NCI-H2227 treated with DMSO at 0.1 percent for 48 hours (cell line): Measurements from ENCODE around the gene C9.
"Not testable (repeated sequence)": the region's sequence is repeated elsewhere in the genome, so short reads cannot be mapped to it uniquely, and the experiment has no call there.

Experiments
- DNase-seq: peaks from one replicate; lab custom pipeline; 2025; lab: John Stamatoyannopoulos, UW

The C9 gene

GRCh38 chr5:39371367-39371635 is 7.0 kb upstream of the C9 start:
- no peak for DNase-seq

GRCh38 chr5:39370555-39371366 is 6.5 kb upstream of the C9 start:
- DNase-seq: no peak

GRCh38 chr5:39369123-39369815 is 5.0 kb upstream of the C9 start:
- no peak for DNase-seq

- DNase-seq: no peak
Measured at GRCh38 chr5:39368116-39368515, 3.8 kb upstream of the C9 start.

GRCh38 chr5:39367711-39368110 is 3.4 kb upstream of the C9 start:
- DNase-seq: no peak

- DNase-seq: no peak
Measured at GRCh38 chr5:39363217-39363616, 1.1 kb downstream of the C9 start.

- no peak for DNase-seq
Measured at GRCh38 chr5:39362646-39363045, 1.6 kb downstream of the C9 start.

GRCh38 chr5:39361306-39361705 is 3.0 kb downstream of the C9 start:
- no peak for DNase-seq

GRCh38 chr5:39360471-39361111 is 3.7 kb downstream of the C9 start:
- DNase-seq: no peak

GRCh38 chr5:39356263-39356662 is 8.0 kb downstream of the C9 start:
- no peak for DNase-seq

GRCh38 chr5:39355324-39355723 is 9.0 kb downstream of the C9 start:
- DNase-seq: no peak

GRCh38 chr5:39353717-39354399 is 10.4 kb downstream of the C9 start:
- DNase-seq: no peak

- DNase-seq: no peak
Measured at GRCh38 chr5:39352951-39353350, 11.3 kb downstream of the C9 start.

GRCh38 chr5:39352170-39352569 is 12.1 kb downstream of the C9 start:
- no peak for DNase-seq

- DNase-seq: no peak
Measured at GRCh38 chr5:39349484-39349883, 14.8 kb downstream of the C9 start.

- DNase-seq: no peak
Measured at GRCh38 chr5:39342460-39342859, 21.8 kb downstream of the C9 start.

GRCh38 chr5:39341896-39342295 is 22.4 kb downstream of the C9 start:
- DNase-seq: no peak

GRCh38 chr5:39340506-39340905 is 23.8 kb downstream of the C9 start:
- no peak for DNase-seq

- DNase-seq: no peak
Measured at GRCh38 chr5:39337252-39337915, 26.9 kb downstream of the C9 start.

GRCh38 chr5:39334296-39334695 is 30.0 kb downstream of the C9 start:
- not testable (repeated sequence) for DNase-seq

- DNase-seq: no peak
Measured at GRCh38 chr5:39333104-39333503, 31.2 kb downstream of the C9 start.

- DNase-seq: no peak
Measured at GRCh38 chr5:39331861-39332381, 32.4 kb downstream of the C9 start.
